HCT116 (cell line): ENCODE measurements around the gene SLC9A6.

Experiments
- CBX3 ChIP-seq: IDR thresholded peaks from 2 replicates; pipeline ENCODE4 v1.6.1; 2012; ENCODE audit warnings: low read depth
- CTCF ChIP-seq, 3 experiments: fragments of 200-600 bp in 1 of 3; sonication (generic) in 1 of 3; IDR thresholded peaks in 2 of 3; conservative IDR thresholded peaks in 1 of 3; 2 replicates each; pipeline ENCODE4 v1.5.1; 2012 to 2017; ENCODE audit warnings: low read depth in 2 of 3, low read length in 2 of 3, antibody characterized with exemption in 1 of 3, borderline replicate concordance in 1 of 3, control low read depth in 1 of 3, mild to moderate bottlenecking in 1 of 3, mixed read lengths in 1 of 3, mixed run types in 1 of 3, moderate library complexity in 1 of 3; ENCODE audit not compliant: insufficient read depth in 1 of 3
- EZH2 ChIP-seq: fragments of 200-600 bp; sonication (generic); IDR thresholded peaks from 2 replicates; pipeline ENCODE4 v1.6.1; 2017; ENCODE audit warnings: antibody characterized with exemption, mixed run types
- POLR2AphosphoS5 ChIP-seq: IDR thresholded peaks from 2 replicates; pipeline ENCODE4 v1.6.1; 2011; ENCODE audit warnings: mild to moderate bottlenecking, low read depth, low read length, moderate library complexity
- RAD21 ChIP-seq: IDR thresholded peaks from 2 replicates; pipeline ENCODE4 v1.6.1; 2012; ENCODE audit warnings: low read depth, mild to moderate bottlenecking
- YY1 ChIP-seq: IDR thresholded peaks from 2 replicates; pipeline ENCODE4 v1.6.1; 2011; ENCODE audit warnings: low read length, low read depth, moderate library complexity, mild to moderate bottlenecking; ENCODE audit not compliant: insufficient replicate concordance; ENCODE audit errors: extremely low read depth
- TF ChIP-seq, protein P1 (sequence below): IDR thresholded peaks from 2 replicates; pipeline ENCODE4 v1.6.1; 2012

- TF ChIP-seq EZH2 = no peak
- TF ChIP-seq, protein P1, sequence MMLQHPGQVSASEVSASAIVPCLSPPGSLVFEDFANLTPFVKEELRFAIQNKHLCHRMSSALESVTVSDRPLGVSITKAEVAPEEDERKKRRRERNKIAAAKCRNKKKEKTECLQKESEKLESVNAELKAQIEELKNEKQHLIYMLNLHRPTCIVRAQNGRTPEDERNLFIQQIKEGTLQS = no peak
- no peak for TF ChIP-seq RAD21
- TF ChIP-seq POLR2AphosphoS5 = no peak
- TF ChIP-seq YY1 = no peak
- no peak for TF ChIP-seq CBX3
- TF ChIP-seq CTCF (IDR thresholded peaks at IDR 0.05 in 2 of 3, conservative IDR thresholded peaks at IDR 0.05 in 1 of 3; ENCODE audit: borderline replicate concordance in 1 of 3, insufficient read depth in 1 of 3, low read depth in 2 of 3, low read length in 2 of 3) = no peak
Observed at GRCh38 chrX:136035663-136036062, 50.4 kb downstream of the SLC9A6 start.
